OCI-LY1 (cell line): ENCODE results near the gene TICAM2.

Experiments used
- EZH2 ChIP-seq: fragments of 200-600 bp; sonication (generic), shearing (Covaris generic); IDR thresholded peaks from 2 replicates; pipeline ENCODE4 v1.8.0; 2017; ENCODE audit warnings: borderline replicate concordance, mixed run types, mild to moderate bottlenecking, antibody characterized with exemption, low read length, moderate library complexity, mixed read lengths
- TF ChIP-seq, protein P1 (sequence below): fragments of 200-600 bp; sonication (generic), shearing (Covaris generic); IDR thresholded peaks from 2 replicates; pipeline ENCODE4 v1.5.1; 2017; ENCODE audit warnings: mild to moderate bottlenecking, antibody characterized with exemption, low read length, moderate library complexity, mixed read lengths

GRCh38 chr5:115641948-115642347 is 39.7 kb upstream of the TICAM2 start:
- TF ChIP-seq, protein P1, sequence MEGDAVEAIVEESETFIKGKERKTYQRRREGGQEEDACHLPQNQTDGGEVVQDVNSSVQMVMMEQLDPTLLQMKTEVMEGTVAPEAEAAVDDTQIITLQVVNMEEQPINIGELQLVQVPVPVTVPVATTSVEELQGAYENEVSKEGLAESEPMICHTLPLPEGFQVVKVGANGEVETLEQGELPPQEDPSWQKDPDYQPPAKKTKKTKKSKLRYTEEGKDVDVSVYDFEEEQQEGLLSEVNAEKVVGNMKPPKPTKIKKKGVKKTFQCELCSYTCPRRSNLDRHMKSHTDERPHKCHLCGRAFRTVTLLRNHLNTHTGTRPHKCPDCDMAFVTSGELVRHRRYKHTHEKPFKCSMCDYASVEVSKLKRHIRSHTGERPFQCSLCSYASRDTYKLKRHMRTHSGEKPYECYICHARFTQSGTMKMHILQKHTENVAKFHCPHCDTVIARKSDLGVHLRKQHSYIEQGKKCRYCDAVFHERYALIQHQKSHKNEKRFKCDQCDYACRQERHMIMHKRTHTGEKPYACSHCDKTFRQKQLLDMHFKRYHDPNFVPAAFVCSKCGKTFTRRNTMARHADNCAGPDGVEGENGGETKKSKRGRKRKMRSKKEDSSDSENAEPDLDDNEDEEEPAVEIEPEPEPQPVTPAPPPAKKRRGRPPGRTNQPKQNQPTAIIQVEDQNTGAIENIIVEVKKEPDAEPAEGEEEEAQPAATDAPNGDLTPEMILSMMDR: no peak
- TF ChIP-seq EZH2: no peak
